ENCODE results near the gene HNRNPA1. TPM values are rescaled to one million over a fixed set of nuclear protein-coding genes. Genes with fewer than 3 reads are reported as not detected.

Gene HNRNPA1
- total RNA-seq, 1 experiment from 2014 or later: 2,589 TPM

DNA sequence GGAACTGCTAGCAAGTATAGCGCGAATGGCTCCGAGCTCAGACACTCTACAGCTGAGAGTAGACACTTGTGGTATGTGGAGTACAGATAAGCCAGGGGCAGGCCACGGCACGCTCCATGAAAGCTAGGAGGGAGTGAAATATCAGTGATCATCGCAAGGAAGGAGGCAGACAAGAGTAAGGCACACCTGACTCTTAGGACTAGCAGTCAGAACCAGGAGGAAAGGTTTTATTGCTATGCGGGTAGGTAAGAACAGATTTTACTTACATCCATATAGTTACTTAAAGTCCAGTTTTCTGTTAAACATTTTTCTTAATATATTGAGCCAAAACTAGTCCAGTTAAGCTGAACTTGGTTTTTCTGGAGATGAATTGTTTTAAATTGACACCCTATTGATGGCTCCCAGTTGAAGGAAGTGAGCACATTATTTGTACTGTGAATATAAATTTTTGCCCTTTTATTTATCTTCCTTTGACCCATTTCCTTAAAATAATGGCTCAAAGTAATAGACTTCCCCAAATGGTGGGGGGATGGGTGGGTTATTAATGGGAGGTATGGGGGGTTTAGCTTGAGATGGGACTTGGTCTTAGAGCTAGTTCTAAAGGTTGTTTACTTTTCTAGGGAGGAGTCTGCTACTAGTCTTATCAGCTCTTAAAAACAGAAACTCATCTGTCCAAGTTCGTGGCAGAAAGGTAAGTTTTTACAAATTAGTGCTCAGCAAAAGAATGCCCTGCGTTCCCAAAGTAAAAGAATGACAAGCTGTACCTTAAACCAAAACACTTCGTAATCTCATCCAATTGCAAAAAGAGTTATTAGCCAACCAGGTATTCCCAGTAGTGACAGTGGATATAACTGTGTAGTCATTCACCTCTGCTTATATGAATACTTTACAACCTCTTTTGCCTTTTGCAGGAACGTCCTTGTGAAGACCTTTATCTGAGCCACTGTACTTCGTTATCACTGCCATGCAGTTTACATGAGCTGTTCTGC, 5.8 kb downstream of the HNRNPA1 start:
- Mint-ChIP-seq H3K36me3 (no peaks in the 10 kb centered on the region; the same call in 1 of the 2 replicates), H3K4me3 (peak overlapping the region; percentile 10; the same call in 1 of the 2 replicates), H3K9me3 (no peaks in the 10 kb centered on the region), H3K4me1 (peaks cover 40% of the 10 kb centered on the region), H3K27me3 (ENCODE audit: low read depth) (no peaks in the 10 kb centered on the region), H3K27ac (peak overlapping the region; percentile 81)
- ChIA-PET CTCF (interaction anchor here (0.6 to 2.6 kb wide), 9 partner anchors 13 to 568 kb away, joined by 3 to 12 read pairs (median 5); partner anchors contain the start of genes COPZ1 and NFE2), POLR2A (interaction anchor here (0.6 to 3.9 kb wide), 11 partner anchors 8 to 125 kb away, joined by 3 to 23 read pairs (median 4); partner anchors contain the start of genes COPZ1 and NFE2)
- DNase-seq (ENCODE audit: low spot score) (no peak), ATAC-seq (peak; percentile 4)
- TF ChIP-seq ZBTB21 (CRISPR knock-in tag; IDR thresholded peaks at IDR 0.05; ENCODE audit: borderline replicate concordance): no peak
- TF ChIP-seq, protein P1, sequence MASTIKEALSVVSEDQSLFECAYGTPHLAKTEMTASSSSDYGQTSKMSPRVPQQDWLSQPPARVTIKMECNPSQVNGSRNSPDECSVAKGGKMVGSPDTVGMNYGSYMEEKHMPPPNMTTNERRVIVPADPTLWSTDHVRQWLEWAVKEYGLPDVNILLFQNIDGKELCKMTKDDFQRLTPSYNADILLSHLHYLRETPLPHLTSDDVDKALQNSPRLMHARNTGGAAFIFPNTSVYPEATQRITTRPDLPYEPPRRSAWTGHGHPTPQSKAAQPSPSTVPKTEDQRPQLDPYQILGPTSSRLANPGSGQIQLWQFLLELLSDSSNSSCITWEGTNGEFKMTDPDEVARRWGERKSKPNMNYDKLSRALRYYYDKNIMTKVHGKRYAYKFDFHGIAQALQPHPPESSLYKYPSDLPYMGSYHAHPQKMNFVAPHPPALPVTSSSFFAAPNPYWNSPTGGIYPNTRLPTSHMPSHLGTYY (CRISPR knock-in tag; IDR thresholded peaks at IDR 0.05): peak; percentile 92
- TF ChIP-seq, protein P2, sequence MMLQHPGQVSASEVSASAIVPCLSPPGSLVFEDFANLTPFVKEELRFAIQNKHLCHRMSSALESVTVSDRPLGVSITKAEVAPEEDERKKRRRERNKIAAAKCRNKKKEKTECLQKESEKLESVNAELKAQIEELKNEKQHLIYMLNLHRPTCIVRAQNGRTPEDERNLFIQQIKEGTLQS (CRISPR knock-in tag; conservative IDR thresholded peaks at IDR 0.05): no peak
- TF ChIP-seq, protein P3, sequence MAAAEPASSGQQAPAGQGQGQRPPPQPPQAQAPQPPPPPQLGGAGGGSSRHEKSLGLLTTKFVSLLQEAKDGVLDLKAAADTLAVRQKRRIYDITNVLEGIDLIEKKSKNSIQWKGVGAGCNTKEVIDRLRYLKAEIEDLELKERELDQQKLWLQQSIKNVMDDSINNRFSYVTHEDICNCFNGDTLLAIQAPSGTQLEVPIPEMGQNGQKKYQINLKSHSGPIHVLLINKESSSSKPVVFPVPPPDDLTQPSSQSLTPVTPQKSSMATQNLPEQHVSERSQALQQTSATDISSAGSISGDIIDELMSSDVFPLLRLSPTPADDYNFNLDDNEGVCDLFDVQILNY (CRISPR knock-in tag; IDR thresholded peaks at IDR 0.05): no peak
- no peak for TF ChIP-seq CBFB (CRISPR knock-in tag; IDR thresholded peaks at IDR 0.05; ENCODE audit: low read depth)
- TF ChIP-seq, protein P4, sequence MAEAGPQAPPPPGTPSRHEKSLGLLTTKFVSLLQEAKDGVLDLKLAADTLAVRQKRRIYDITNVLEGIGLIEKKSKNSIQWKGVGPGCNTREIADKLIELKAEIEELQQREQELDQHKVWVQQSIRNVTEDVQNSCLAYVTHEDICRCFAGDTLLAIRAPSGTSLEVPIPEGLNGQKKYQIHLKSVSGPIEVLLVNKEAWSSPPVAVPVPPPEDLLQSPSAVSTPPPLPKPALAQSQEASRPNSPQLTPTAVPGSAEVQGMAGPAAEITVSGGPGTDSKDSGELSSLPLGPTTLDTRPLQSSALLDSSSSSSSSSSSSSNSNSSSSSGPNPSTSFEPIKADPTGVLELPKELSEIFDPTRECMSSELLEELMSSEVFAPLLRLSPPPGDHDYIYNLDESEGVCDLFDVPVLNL (CRISPR knock-in tag; IDR thresholded peaks at IDR 0.05; ENCODE audit: borderline replicate concordance, low read depth): no peak
- peak; percentile 96 for TF ChIP-seq NFATC4 (CRISPR knock-in tag; IDR thresholded peaks at IDR 0.05)
- TF ChIP-seq, protein P5, sequence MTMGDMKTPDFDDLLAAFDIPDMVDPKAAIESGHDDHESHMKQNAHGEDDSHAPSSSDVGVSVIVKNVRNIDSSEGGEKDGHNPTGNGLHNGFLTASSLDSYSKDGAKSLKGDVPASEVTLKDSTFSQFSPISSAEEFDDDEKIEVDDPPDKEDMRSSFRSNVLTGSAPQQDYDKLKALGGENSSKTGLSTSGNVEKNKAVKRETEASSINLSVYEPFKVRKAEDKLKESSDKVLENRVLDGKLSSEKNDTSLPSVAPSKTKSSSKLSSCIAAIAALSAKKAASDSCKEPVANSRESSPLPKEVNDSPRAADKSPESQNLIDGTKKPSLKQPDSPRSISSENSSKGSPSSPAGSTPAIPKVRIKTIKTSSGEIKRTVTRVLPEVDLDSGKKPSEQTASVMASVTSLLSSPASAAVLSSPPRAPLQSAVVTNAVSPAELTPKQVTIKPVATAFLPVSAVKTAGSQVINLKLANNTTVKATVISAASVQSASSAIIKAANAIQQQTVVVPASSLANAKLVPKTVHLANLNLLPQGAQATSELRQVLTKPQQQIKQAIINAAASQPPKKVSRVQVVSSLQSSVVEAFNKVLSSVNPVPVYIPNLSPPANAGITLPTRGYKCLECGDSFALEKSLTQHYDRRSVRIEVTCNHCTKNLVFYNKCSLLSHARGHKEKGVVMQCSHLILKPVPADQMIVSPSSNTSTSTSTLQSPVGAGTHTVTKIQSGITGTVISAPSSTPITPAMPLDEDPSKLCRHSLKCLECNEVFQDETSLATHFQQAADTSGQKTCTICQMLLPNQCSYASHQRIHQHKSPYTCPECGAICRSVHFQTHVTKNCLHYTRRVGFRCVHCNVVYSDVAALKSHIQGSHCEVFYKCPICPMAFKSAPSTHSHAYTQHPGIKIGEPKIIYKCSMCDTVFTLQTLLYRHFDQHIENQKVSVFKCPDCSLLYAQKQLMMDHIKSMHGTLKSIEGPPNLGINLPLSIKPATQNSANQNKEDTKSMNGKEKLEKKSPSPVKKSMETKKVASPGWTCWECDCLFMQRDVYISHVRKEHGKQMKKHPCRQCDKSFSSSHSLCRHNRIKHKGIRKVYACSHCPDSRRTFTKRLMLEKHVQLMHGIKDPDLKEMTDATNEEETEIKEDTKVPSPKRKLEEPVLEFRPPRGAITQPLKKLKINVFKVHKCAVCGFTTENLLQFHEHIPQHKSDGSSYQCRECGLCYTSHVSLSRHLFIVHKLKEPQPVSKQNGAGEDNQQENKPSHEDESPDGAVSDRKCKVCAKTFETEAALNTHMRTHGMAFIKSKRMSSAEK (CRISPR knock-in tag; IDR thresholded peaks at IDR 0.05; ENCODE audit: borderline replicate concordance): 0 out of 2 replicates have a peak, but pooled peaks have one; percentile 67
- no peak for TF ChIP-seq MXD4 (CRISPR knock-in tag; IDR thresholded peaks at IDR 0.05; ENCODE audit: borderline replicate concordance)
- TF ChIP-seq, protein P6, sequence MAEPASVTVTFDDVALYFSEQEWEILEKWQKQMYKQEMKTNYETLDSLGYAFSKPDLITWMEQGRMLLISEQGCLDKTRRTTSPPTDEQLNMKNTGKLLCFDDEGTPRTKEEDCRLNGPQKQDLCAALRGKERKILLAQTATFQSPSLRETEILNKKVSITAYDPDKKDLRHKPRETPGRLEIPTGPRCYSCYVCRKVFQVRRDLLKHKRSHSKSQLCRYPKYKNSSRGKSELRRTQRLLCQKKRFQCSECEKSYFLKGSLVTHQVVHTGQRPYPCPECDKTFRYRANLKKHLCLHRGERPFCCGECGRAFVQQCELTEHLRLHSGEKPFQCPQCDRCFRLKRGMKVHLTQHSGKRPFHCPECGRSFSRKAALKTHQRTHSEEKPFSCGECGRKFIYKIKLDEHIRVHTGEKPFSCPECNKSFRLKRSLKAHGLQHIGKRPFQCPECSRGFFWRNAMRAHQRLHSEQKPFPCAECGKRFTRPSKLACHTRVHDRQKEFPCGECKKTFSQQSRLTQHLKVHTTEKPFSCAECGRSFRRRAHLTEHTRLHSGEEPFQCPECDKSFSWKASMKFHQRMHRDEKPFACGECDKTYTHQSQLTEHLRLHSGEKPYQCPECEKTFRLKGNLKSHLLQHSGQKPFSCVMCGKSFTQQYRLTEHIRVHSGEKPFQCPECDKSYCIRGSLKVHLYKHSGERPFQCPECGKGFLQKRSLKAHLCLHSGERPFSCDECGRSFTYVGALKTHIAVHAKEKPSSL (CRISPR knock-in tag; conservative IDR thresholded peaks at IDR 0.05): peak; percentile 88
- TF ChIP-seq PRRX2 (CRISPR knock-in tag; IDR thresholded peaks at IDR 0.05): peak; percentile 82
- no peak for TF ChIP-seq SOX15 (CRISPR knock-in tag; IDR thresholded peaks at IDR 0.05)
- TF ChIP-seq FOXP1 (CRISPR knock-in tag; IDR thresholded peaks at IDR 0.05; ENCODE audit: borderline replicate concordance): no peak
- no peak for TF ChIP-seq HMGA2 (CRISPR knock-in tag; IDR thresholded peaks at IDR 0.05)
- TF ChIP-seq, protein P7, sequence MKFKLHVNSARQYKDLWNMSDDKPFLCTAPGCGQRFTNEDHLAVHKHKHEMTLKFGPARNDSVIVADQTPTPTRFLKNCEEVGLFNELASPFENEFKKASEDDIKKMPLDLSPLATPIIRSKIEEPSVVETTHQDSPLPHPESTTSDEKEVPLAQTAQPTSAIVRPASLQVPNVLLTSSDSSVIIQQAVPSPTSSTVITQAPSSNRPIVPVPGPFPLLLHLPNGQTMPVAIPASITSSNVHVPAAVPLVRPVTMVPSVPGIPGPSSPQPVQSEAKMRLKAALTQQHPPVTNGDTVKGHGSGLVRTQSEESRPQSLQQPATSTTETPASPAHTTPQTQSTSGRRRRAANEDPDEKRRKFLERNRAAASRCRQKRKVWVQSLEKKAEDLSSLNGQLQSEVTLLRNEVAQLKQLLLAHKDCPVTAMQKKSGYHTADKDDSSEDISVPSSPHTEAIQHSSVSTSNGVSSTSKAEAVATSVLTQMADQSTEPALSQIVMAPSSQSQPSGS (CRISPR knock-in tag; IDR thresholded peaks at IDR 0.05; ENCODE audit: borderline replicate concordance, low read depth): no peak
- TF ChIP-seq, protein P8, sequence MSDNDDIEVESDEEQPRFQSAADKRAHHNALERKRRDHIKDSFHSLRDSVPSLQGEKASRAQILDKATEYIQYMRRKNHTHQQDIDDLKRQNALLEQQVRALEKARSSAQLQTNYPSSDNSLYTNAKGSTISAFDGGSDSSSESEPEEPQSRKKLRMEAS (CRISPR knock-in tag; IDR thresholded peaks at IDR 0.05): no peak
- TF ChIP-seq ZNF671 (CRISPR knock-in tag; IDR thresholded peaks at IDR 0.05): peak; percentile 96
- peak; percentile 90 for TF ChIP-seq ZNF416 (CRISPR knock-in tag; IDR thresholded peaks at IDR 0.05)
- no peak for TF ChIP-seq OVOL2 (CRISPR knock-in tag; IDR thresholded peaks at IDR 0.05; ENCODE audit: borderline replicate concordance)
- TF ChIP-seq ATF1 (CRISPR knock-in tag; IDR thresholded peaks at IDR 0.05): no peak

Data from WTC11 (cell line).